HG02759 (cell line): ENCODE data around the gene IP6K3.

Experiments used
- ATAC-seq: cut with Tn5 transposase; IDR thresholded peaks from one replicate; pipeline ENCODE4 v1.9.1; 2021; ENCODE audit warnings: mild to moderate bottlenecking, moderate library complexity; ENCODE audit not compliant: unreplicated experiment

The IP6K3 gene

DNA sequence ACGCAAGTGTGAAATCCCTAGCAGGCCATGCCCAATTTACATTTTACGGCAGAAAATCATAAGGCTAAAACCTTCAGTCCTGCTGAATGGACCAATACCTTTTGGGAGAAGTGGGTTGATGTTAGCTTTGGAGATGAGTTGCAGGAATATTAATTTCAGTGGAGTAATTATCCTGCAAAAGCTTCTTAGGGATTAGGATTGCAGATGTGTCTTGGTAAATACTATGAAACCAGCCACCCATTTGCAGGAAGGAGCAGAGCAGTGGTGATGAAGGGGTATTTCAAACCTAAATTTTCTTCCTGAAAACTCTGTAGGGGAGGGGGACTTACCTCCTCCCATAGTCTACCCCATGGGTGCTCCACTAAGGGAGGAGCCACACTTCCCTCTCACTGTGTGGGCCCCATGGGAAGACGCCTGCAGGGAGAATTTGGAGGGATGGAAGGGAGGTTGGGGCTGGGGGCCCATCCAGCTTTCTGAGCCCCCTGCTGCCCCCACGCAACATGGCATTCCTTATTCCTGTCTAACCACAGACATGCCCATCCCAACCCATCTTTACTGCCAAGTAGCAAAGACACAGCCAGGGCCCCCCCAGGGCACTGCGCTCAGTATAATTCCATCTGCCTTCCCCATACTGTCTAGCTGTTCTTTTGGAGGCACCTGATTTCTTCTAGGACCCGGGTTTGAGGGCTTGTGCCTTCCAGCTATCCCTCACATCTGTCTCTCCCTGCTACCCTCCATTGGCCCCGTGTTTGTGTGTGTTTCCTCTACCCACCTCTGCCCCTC lies 20.6 kb downstream of the IP6K3 start:
- ATAC-seq, result no peak

DNA sequence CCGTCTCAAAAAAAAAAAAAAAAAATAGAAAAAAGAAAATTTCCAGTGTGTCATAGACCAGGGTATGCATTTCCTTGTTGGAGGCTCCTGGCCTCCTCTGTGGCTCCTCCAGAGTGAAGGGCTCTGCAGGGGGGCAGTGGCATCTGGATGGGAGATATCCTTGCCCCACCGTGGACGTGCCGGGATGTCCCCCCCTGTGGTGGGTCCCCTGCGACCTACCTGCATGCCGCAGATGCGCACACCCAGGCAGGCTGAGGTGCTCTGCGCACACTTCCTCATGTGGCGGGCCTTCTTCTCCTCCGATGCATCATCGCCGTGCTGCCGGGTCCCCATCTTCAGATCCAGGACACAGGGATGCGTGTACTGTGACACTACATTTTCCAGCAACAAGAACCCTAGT lies 21.5 kb downstream of the IP6K3 start:
- no peak for ATAC-seq

DNA sequence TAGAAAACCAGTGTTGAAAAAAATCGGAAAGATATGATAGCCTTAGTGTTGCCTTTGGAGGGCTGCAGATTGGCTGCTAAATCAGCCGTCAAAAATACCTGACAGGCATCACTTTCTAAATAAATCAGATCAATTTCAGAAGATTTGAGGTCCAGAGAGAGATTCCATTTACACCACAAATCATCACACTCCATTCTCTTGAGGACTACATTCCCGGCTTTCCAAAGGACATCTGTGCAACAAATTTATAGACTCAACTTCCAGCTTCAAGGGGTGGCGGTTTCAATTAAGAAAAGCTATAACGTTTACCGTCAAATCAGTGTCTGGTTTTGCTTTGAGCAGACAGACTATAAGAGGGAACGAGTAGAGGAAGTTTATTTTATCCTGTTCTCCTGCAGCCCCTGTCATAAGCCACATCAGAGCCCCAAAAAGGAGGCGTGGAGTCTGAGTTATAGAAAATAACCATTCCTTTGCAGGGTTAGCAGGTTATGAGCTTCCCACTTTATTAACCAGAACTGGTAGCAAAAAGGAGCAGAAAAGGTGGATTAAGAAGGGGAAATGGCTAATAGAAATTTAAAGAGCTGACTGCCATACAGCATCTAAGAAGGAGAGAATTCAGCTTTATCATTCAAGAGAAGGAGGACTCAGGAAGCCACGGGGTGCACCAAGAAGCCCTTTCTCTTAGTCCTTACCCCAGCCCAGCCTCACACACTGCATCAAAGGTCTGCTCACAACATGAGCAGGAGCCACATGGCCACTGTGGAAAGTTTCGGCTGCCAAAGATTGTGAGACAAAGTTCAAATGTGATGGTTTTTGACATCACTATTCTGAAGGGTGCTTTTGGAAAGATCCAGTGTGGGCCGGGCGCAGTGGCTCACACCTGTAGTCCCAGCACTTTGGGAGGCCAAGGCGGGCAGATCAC lies 22.3 kb downstream of the IP6K3 start:
- no peak for ATAC-seq

DNA sequence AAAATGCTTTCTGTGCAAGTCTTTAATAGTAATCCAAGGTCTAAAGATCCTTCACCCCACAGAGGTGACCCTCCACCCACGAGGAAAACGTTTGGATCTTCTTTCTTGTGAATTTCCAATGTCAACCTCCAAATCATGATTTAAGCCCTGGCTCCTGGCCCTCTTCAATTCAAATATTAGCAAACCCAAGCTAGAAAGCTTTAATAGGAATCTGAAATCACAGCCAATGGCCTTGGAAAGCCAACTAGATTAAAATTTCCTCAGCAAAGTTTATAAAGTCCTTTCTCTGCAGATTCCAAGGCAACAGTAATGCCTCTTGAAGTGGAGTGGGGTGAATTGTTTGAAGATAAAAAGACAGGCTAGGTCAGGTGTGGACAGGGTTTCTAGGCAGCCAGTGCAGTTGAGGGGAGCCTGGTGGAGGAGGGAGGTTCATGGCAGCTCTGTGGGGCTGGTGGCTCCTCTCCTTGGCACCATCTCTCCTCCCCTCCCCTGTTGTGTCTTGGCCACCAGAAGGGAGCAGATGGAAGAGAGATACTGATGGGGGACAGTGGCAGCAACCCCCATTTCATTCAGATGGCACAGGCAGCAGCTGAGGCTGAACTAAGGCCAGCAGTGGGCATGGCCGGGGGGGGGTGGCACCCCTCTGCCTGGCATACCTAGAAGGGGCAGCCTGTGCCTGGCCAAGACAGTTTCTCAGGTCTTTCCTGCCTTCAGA lies 23.2 kb downstream of the IP6K3 start:
- no peak for ATAC-seq

DNA sequence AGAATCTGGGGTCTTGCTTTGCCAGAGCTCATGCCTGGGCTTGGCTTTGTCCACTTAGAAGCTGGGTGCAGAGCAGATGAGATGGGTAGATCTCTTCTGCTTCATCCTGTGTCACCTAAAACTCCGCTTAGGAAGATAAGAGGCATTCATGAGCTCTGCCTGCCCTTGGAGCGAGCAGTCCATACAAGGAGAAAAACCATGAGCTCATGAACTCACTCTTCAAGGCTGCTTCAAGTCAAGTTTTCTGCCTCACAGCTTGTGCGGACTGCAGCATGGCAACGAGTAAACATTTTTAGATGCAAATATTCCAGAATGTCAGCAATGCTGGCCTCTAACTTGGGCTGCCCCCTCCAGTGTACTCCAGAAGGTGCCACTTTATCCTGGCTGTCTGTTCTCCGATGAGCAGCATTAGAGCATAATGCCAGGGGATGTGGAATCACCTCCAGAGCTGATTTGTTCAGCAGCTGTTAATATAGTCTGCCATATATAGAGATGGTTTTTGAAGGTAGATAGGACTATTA lies 24.5 kb downstream of the IP6K3 start:
- ATAC-seq, result no peak

DNA sequence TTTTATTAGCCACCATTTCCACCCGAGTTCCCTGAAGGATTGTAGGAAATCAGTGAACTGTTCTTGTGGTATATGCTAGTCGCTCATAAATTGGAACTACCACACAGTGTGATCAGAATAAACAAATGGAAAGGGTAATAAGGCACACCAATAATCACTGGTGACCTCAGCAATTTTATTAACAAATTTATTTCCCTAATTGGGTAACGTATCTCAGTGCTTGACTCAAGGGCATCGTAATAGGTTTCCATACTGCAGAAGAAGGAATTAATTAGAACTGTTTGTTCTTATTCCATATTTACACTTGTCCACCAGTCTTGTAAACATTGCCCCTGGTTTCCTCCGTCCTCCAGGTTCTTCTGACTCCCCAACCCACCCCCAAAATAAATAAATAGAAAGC lies 25.2 kb downstream of the IP6K3 start:
- no peak for ATAC-seq

DNA sequence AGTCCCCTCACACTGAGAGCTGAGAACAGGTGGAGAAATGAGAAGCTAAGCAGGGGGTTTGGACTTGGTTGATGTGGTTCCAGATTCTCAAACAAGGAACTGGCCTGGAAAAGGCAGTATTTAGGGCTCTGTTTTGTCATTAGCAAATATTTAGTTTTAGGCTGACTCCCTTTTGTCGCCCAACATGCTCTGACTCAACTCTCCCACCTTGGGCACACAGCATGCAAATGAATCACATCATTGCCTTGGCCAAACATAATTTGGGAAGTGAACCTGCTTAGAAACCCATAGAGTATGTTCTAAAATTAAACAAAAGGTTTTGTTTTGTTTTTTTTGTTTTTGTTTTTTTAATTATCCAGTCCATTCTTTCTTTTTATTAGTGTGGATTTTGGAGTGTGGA lies 25.7 kb downstream of the IP6K3 start:
- ATAC-seq, result no peak

DNA sequence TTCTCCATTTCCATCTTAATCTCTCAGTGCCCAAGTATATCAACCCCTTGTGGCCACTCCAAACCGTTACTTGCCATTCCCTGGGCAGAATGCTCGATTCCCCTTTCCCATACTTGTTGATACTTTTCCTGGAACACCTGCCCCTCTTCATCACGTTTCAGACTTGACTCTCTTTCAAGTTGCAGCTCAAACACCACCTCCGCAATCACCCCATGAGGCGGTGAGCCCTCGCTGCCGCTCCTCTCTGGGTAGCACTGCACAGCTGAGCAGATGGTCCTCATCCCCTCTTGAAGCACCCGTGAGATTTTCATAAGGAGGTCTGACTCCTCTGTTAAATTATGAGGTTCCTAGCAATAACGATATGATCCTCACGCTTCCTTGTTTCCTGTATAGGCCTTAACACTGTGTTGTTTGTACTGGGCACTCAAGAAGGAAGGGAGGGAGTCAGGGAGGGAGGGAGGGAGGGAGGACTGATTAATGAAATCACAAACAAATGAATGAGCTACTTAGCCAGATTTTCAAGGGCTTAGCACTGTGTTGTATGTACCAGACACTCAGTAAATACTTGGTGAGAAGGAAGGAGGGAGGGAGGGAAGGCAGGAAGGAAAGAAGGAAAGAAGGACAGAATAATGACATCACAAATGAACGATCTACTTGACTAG lies 27.2 kb downstream of the IP6K3 start:
- no peak for ATAC-seq

DNA sequence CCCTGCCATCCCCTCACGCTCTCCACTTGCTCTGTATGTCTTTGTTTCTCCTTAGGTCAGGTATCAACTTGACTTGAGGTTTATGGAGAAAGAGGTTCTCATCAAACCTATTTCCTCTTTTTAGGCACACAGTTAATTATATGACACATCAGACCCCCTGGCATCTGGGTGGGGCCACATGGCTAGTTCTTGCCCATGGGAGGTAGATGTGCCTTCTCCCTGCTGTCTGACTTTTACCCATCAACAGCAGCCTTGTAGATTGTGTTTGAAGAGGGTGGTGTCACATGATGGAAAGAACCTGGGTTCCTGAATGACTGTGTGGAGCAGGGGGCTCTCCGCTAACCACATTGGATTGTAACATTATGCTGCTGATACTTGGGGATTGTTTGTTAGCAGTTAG lies 28.0 kb downstream of the IP6K3 start:
- ATAC-seq, result no peak

DNA sequence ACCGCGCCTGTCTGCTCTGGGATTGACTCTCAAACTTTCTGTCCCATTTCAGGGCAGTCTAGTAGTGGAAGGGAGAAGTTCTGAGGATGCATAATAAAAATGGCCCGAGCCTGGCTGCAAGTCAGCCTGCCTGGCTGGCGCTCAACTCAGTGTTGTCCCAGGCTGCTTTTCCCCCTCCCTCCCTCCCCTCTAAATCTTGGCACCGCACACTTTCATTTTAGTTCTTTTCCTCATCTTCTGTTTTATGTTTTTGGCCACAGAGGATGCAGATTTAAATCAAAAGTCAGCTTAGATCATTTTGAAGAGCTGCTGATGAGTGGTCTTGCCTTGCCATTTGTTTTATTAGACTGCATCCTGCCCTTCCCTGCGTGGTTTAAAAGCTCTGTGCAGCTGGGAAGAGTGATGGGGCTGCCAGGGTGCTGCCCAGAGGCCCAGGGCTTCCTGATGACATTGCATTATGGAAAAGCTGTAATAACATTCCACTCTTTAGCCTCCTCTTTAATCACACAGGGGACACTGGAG lies 28.7 kb downstream of the IP6K3 start:
- ATAC-seq, result no peak

DNA sequence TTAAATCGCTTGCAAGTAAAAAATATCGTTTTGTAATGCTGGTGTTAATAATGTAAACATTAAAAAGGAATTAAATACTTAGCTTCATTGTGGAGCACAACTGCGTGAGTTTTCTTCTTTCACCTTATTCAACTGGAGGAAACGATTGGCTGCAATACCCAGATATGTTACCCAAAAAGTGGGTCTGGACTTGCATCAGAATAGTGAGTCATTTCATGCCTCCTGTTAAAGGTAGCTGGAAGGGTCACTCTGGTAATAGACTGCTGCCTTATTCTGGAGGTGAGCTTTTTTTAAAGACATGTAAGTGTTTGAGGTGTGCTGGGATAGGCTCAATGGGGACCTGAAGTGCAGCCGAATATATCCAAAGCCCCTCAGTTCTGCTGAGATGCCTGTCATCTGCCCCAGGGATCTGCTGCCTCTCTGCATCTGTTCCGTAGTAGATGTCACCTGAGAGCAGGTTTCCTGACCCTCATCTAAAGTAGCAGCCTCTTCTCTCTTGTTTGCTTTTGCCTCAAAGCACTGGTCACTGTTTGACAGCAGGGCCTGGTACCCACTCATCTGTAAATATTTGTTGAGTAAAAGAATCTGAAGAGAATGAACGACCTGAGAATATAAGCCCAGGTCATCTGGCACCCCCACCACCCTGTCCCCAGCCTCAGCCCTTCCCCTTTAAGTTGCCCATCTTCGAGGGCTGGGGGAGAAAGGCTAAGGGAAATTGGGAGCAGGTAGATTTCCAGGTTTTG lies 29.6 kb downstream of the IP6K3 start:
- ATAC-seq, result no peak

DNA sequence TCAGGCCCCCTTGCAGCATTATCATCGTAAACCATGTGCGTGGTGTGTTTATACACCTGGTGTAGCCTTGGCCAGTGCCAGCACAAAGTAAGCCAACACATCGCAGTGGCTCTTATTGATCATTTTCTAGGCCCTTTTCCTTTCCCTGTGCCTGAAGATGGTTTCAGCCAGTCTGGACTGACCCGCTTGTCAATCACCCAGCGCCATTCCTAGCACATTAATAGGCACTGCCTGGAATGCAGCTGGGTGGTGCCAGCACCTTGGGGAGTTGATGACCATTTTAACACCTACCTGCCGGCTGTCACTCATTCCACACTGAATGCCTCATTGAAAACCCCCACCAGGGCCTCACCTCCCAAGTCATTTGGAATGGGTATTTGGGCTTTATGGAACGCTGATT lies 30.3 kb downstream of the IP6K3 start:
- ATAC-seq, result no peak

DNA sequence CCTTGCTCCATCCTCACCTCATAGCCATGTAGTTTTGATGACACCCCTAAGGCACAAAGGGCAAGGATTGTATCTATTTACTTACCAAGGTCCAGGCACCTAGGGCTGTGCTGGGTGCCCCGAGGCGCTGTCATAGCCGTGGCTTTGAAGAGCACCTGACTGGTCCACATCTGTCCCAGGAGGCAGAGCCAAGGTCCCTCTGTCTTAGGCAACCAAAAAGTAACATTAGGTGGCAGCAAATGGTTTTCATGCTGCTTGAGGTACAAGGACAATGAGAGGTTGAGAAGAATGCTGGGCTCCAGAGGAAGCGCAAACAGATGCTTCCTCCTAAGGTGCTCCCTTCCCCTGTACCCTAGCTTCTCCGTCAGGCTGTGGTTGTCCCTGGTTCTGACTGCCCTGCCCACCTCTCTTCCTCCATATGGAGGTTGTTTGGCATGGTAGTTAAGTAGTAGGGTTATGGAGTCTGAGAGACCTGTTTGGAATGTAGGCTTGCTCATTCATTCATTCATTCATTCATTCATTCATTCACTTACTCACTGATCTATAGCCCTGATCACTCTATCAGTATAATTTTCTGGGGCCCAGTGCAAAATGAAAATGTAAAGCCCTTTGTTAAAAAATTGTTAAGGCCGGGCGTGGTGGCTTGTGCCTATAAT lies 32.2 kb downstream of the IP6K3 start:
- no peak for ATAC-seq

DNA sequence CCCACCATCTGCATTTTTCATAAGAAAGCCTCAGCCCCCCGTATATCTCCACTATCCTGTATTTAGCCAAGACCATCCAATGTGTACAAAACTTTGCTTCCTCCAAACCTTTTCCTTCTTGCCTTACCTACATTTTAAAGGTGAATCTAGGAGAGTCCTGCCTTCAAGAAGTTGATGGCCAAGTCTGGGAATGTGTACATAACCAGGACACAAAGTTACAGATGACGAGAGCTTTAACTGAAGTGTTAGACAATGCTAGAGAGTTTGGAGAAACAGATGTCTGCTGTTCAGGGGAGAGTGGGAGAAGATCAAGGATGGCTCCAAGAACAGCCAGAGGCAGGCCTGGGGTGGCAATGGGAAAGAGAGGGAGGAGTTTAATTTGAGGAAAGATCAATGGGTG lies 32.9 kb downstream of the IP6K3 start:
- ATAC-seq, result no peak

DNA sequence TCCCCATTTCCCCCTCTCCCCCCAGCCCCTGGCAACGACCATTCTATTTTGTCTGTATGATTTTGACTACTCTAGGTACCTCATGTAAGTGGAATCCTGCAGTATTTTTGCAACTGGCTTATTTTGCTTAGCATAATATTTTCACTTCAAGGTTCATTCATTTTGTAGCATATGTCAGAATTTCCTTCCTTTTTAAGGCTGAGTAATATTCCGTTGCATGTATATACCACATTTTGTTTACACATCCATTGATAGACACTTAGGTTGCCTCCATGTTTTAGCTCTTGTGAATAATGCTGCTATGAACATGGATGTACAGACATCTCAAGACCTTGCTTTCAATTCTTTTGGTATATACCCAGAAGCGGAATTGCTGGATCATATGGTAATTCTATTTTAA lies 33.8 kb downstream of the IP6K3 start:
- no peak for ATAC-seq

DNA sequence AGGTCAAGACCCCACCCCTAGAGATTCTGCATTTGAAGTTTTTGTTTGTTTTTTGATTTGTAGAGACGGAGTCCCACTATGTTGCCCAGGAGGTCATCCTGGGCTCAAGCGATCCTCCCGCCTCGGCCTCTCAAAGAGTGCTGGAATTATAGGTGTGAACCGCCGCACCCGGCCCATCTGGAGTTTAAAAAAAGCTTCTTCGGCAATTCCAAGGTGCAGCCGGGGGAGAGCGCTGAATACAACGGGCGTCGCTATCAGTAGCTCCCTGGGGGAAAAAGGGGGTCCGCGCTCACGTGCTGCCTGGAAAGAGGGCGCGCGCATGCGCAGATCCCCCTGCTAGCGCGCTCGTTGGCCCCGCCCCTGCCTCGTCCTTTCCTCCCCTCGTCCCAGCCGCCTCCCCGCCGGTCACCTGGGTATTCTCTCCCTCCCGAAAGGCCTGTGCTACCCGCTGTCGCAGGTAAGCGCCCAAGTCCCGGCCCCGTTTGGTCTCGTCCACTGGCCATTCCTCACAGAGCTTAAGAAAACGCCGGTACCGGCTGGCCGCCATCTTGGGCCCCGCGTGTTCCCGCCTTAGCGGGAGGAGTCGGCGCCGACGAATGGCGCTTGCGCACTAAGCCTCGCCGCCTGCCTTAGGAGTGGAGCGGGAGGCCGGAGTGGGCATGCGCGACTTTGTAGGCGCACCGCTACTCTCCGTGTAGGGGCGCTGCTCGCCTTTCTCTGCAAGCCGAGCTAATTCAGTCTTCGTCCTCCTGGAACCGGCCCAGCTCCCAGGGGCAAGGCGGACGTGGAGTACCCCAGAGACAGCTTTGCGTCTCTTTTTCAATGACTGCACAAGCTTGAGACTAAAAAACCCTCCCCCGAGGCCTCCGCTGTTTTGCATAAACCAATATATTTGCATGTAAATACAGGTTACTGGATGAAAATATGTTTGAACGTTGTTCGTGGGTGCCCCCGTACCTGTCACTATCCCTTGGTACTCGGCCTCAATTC lies 35.3 kb downstream of the IP6K3 start, which contains the start of gene UQCC2:
Gene UQCC2 (minus strand): TSS at position 561 of the 990 bp plus-strand sequence. CDS start 14 bp downstream, at position 547.
- ATAC-seq, result peak; percentile 96

DNA sequence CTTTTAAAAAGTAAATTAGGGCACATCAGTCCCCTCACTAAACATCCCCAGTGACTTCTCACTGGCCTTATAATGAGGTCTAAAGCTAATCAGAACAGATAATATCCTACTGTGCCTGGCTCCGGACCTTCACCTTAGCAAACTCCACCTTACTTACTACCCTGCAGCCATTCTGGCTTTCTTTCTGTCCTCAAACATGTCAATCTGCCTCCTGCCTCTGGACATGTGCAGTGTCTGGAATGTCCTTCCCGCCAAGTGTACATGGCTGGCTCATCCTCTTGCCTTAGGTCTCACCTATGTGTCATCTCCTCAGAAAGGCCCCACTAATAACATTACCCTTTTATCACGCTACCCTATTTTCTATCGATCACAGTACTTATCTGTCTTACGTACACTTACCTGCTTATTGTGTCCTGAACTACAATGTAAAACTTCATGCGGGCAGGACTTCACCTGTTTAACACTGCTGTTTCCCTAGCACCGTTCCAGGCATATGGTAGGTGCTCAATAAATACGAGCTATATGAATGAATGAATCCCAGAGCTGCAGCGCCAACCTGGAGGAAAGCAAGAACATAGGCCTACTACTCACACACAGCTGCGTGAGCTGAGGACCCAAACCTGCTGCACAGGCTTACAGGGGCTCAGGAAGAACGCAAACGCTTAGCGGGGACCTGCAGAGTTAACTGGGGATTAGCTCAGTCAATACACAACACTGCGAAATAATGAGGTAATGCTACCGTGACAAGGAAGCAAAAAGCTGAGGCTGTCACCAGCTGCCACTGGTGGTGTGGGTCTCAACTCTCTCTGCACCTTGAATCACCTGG lies 36.2 kb downstream of the IP6K3 start:
- ATAC-seq, result no peak
